ENCODE measurements around the gene TMEM203. TPM values are rescaled to one million over a fixed set of nuclear protein-coding genes. Genes with fewer than 3 reads are reported as not detected.

The TMEM203 gene
- total and polyA plus RNA-seq, 2 of the 13 experiments (the other 11 are each of a cell fraction or from before 2014, with no cell fraction given): 23.4 to 36.7 TPM

DNA sequence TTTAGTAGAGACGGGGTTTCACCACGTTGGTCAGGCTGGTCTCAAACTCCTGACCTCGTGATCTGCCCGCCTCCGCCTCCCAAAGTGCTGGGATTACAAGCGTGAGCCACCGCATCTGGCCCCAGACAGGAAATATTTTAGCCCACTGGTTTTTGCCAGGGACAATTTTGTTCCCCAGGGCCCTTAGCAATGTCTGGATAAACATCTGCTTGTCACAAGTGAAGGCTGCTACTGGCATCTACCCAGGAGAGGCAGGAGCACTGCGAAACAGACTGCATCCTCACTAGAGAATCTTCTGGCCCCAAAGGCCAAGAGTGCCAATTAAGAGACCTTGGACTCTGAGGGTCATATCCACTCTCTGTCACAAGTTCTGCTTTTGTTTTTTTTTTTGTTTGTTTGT, 2.5 kb downstream of the TMEM203 start:
- Histone ChIP-seq H3K9me3 (ENCODE audit: low read length) (no peaks in the 10 kb centered on the region), H3K4me1 (ENCODE audit: insufficient read depth, low read length) (peaks cover 60% of the 10 kb centered on the region), H4K20me1 (ENCODE audit: insufficient read depth, low read length) (peaks cover 4% of the 10 kb centered on the region; the same call in 1 of the 2 replicates), H3K79me2 (ENCODE audit: insufficient read depth, low read length) (peaks cover 57% of the 10 kb centered on the region), H3K36me3 (replicated peaks in 1 of 2; ENCODE audit: control insufficient read depth in 1 of 2, insufficient read depth in 2 of 2, low read length in 2 of 2) (no peaks in the 10 kb centered on the region), H3K4me3 (replicated peaks in 1 of 3; ENCODE audit: insufficient read depth in 1 of 3, low read depth in 2 of 3, low read length in 3 of 3) (no peak overlapping the region), H3K27me3 (ENCODE audit: control insufficient read depth in 1 of 2, insufficient read depth in 2 of 2, low read length in 2 of 2) (no peaks in the 10 kb centered on the region; a peak in 1 of 5 replicates), H3K9ac (ENCODE audit: insufficient read depth, low read depth, low read length) (no peak overlapping the region), H2AFZ (ENCODE audit: low read length) (no peak overlapping the region), H3K4me2 (ENCODE audit: low read depth, low read length) (peak overlapping the region; percentile 95), H3K27ac (ENCODE audit: extremely low read length, insufficient read depth, low read length) (peak overlapping the region; percentile 96)
- ATAC-seq (no peak), FAIRE-seq (no peak), DNase-seq (ENCODE audit: low spot score) (no peak)
- in situ Hi-C loops (cut with HindIII; ENCODE audit: extremely low pct_ligation_motif_present, low pct_unique_long_range_greater_than_20kb) (no loop called here), intact Hi-C loops (cut with micrococcal nuclease; ENCODE audit: unreplicated experiment) (no loop called here)
- CTCF ChIA-PET (ENCODE audit: low intra/inter-chr PET ratio, low total read pairs): no interaction called here
- BruUV-seq (replicated peaks): no TSS peak
- peak; percentile 8 for TF ChIP-seq ASH2L (IDR thresholded peaks at IDR 0.05; ENCODE audit: insufficient read length, low read depth, low read length)
- TF ChIP-seq ZNF605 (CRISPR knock-in tag; IDR thresholded peaks at IDR 0.05): 0 out of 2 replicates have a peak, but pooled peaks have one; percentile 26
- TF ChIP-seq, protein P1, sequence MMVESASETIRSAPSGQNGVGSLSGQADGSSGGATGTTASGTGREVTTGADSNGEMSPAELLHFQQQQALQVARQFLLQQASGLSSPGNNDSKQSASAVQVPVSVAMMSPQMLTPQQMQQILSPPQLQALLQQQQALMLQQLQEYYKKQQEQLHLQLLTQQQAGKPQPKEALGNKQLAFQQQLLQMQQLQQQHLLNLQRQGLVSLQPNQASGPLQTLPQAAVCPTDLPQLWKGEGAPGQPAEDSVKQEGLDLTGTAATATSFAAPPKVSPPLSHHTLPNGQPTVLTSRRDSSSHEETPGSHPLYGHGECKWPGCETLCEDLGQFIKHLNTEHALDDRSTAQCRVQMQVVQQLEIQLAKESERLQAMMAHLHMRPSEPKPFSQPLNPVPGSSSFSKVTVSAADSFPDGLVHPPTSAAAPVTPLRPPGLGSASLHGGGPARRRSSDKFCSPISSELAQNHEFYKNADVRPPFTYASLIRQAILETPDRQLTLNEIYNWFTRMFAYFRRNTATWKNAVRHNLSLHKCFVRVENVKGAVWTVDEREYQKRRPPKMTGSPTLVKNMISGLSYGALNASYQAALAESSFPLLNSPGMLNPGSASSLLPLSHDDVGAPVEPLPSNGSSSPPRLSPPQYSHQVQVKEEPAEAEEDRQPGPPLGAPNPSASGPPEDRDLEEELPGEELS (CRISPR knock-in tag; IDR thresholded peaks at IDR 0.05): peak; percentile 31; the same call in 1 of the 2 replicates
- TF ChIP-seq HNF4A (CRISPR knock-in tag; IDR thresholded peaks at IDR 0.05): peak; percentile 31; the same call in 1 of the 2 replicates
- no peak for TF ChIP-seq ZNF292 (CRISPR knock-in tag; IDR thresholded peaks at IDR 0.05; ENCODE audit: borderline replicate concordance, low read depth)
- POLR2A ChIA-PET: interaction anchor here (1.0 to 8.8 kb wide), 9 partner anchors 14 to 147 kb away, joined by 3 to 225 read pairs (median 15); partner anchors contain the start of genes ANAPC2, CYSRT1, RNF208 and RNF224
- 14% methylated on average over 8 of the region's 8 CpGs for WGBS (ENCODE audit: low lambda C conversion rate)
